NCI-H2171 treated with DMSO at 0.1 percent for 48 hours (cell line): ENCODE data around the gene ATG2A.

ENCODE experiments used
- DNase-seq: peaks from one replicate; lab custom pipeline; 2025; lab: John Stamatoyannopoulos, UW

ATG2A gene

GRCh38 chr11:64870176-64870892 lies 46.7 kb downstream of the ATG2A start:
- DNase-seq: no peak

- no peak for DNase-seq
These were observed 47.3 kb downstream of the ATG2A start for GRCh38 chr11:64869571-64870175.

- no peak for DNase-seq
These were observed 48.0 kb downstream of the ATG2A start for GRCh38 chr11:64868904-64869570.

DNA sequence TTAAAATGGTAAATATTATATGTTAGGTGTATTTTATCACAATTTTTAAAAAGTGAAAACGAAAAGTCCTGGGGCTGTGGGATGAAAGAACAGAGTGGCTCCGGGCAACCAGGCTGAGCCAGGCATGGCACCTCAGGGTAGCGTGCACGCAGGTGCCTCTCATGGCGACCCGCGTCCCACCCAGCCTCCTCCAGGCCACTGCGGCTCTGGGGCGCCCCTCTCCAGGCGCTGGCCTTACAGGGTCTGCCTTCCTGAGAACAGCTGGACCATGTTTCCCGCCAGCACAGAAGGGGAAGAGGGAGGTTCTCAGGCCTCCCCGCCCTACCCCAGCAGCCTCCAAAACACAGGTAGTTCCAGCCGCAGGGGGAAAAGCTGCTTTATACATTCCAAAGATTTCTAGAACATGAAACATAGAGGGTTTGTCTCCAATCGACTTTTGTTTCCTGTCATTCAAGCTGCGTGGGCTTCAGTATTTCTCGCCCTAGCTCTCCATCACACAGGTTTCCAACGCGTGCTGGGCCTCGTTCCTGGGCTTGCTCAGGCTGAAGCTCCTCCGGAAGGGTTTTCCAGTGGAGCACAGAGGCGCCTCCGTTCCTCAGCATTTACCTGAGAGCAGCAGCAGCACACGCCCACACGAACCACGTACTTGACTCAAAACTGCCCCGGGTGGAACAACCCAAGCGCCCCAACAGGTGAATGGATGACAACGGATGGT lies 49.1 kb downstream of the ATG2A start:
- DNase-seq: no peak

- no peak for DNase-seq
These were observed 50.9 kb downstream of the ATG2A start for GRCh38 chr11:64866173-64866491.

- DNase-seq: no peak
These were observed 51.5 kb downstream of the ATG2A start for GRCh38 chr11:64865286-64866172.

- no peak for DNase-seq
These were observed 52.3 kb downstream of the ATG2A start for GRCh38 chr11:64864473-64865285.

DNA sequence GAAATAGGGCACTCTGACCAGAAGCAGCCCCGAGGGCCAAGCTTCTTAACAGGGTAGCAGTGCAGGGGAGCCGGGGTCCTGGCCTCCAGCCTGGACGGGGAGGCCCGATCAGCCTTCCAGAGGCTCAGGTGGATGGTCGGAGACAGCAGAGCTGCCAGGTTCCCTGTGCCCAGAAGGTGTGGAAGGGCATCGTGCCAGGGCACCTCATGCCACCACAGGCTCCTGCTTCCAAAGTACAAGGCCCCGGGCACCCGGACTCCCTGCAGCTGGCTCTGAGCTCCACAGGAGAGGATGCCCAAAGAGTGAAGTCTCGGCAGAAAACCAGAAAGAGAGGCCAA lies 52.9 kb downstream of the ATG2A start:
- DNase-seq: no peak

- DNase-seq: no peak
These were observed 53.5 kb downstream of the ATG2A start for GRCh38 chr11:64863391-64864060.

DNA sequence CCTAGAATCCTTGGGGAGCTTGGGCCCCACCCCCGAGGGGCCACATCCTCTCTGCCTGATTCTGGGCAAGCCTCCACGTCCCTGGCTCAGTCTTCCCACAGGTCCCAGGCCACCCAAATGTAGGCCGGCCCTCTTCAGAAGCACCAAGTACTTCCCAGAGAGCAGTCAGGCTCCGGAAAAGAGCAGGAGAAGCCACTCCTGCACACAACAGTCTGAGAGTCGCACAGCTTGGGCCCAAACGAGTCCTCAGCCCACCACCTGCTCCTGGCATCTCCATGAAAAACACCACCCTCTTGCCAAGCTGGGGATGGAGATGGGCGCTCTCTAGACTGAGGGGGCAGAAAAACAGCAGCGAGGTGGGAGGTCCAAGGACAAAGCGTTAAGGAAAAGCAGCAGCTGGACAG lies 54.0 kb downstream of the ATG2A start:
- no peak for DNase-seq

DNA sequence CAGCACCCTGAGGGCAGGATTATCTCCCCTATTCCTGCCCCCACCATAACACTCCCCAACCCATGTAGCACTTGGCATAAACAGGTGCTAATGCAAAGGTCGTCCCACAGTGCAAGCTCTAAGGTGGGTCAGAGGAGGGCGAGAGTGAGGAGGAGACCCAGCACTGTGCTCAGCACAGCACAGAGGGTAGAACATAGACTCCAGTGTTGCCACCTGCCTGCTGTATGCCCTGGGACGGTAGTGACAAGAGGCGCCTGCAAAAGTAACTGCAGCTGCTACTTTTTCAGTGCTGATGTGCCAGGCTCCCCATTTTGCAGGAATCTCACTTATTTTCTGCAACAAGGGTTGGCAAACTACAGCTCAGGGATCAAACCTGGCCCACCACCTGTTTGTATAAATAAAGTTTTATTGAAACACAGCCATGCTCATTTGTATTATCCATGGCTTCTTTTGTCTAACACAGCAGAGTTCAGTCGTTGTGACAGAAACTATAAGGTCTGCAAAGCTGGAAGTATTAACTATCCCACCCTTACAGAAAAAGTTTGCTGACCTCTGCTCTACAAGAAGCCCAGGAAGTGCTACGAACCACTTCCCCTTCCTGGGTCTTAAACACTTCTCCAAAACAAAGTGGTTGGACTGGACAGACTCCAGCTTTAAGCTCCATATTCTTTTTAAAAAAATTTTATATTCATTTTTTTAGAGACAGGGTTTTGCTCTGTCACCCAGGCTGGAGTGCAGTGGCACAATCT lies 55.6 kb downstream of the ATG2A start:
- no peak for DNase-seq

- no peak for DNase-seq
These were observed 57.2 kb downstream of the ATG2A start for GRCh38 chr11:64859542-64860414.

DNA sequence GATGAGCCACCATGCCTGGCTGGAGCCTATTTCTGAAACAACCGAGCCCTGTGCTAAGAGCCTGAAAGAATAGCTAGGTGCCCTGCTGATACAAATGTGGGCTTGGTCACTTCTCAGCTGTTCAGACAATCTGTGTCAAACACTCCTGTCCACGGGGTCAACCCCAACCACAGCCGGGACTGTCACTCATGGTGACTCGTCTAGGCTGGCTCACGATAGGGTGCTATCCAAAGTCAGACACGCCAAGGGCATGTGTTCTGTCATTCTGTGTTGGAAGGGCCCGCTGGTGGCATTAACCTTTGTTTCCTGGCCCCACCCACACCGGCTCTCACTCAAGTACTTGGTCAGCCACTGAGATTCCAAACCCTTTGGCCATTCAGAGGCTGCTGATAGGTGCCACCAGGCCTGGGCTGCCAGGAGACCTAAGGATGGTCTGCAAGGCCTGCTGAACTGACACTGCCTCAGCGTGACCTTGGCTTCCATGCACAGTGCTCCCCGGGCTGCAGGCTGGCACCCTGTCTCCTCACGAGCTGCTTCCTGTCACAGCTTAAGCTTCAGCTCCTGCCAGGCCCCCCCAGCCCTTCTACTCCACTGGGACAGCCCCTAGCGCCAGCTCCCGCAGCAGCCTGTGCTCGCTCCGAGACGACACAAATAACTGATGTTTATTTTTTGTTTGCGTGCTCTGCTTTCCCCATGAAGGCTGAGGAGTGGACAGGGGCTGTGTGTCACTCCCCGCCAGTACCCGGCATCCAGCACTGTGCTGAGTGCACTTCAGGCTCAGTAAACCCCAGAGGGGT lies 58.3 kb downstream of the ATG2A start:
- DNase-seq: no peak

DNA sequence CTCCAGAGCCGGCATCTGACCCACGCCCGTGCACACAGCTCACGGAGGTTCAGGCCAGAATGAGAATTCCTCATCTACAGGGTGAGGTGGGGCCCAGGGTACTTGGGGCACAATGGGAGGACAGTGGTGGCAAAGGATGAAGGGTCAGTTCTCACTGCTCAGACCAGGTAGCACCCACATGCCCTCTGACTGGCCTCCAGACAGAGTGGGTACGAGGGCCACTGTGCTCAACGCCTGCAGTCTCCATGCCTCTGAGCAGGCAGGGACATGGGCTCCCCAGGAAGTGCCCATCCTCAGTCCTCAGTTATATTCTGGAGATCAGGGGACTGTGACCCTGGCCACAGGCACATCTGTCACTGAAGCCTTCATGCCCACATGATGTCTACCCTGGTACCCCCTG lies 59.5 kb downstream of the ATG2A start:
- no peak for DNase-seq

- DNase-seq: no peak
These were observed 60.4 kb downstream of the ATG2A start for GRCh38 chr11:64856382-64857227.

DNA sequence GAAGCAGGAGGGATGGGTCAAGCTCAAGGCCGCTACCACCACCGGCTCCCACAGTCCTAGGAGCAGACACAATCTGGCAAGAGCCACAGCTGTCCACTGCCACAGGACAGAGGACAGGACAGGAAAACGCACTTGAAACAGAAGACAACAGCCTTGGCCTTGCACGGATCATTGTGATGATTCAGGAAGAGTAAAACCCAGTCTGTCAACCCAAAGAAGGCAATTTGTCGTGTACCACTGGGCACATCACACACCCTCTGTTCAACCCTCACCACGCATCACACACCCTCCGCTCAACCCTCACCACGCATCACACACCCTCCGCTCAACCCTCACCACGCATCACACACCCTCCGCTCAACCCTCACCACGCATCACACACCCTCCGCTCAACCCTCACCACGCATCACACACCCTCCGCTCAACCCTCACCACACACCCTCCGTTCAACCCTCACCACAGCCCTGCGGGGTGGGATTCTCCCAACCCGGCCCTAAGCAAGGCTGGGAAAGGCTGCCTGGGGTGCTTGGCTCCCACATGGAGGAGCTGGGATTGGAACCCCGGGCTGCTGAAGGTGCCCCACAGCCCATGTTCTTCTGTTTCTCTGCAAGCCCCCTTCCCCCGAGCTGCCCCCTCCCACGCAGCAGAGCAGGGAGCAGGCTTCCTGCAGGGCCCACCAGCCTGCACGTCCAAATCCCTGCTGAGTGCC lies 61.3 kb downstream of the ATG2A start:
- DNase-seq: no peak
